Neuronal stem cell (in vitro differentiated cells): Measurements from ENCODE around the gene CACUL1.
"Not testable (repeated sequence)": the region's sequence is repeated elsewhere in the genome, so short reads cannot be mapped to it uniquely, and the experiment has no call there.

Experiments
- DNase-seq: peaks from one replicate; pipeline ENCODE4 v3.0.0-alpha.2; 2013; ENCODE audit warnings: low spot score
- H2AFZ ChIP-seq: one replicate; pipeline ENCODE4 v1.6.1; 2013; ENCODE audit warnings: mild to moderate bottlenecking, low read length, inconsistent platforms
- H2AK5ac ChIP-seq: 2 replicates; pipeline ENCODE4 v1.6.1; 2013; ENCODE audit warnings: low read depth, mild to moderate bottlenecking, inconsistent platforms, low read length, moderate library complexity, mixed read lengths
- H2BK120ac ChIP-seq: 2 replicates; pipeline ENCODE4 v1.6.1; 2013; ENCODE audit warnings: low read depth, mild to moderate bottlenecking, inconsistent platforms, low read length, moderate library complexity, mixed read lengths
- H2BK12ac ChIP-seq: one replicate; pipeline ENCODE4 v1.6.1; 2013; ENCODE audit warnings: low read length, inconsistent platforms
- H2BK15ac ChIP-seq: 2 replicates; pipeline ENCODE4 v1.6.1; 2013; ENCODE audit warnings: mild to moderate bottlenecking, low read length, inconsistent platforms, mixed read lengths
- H2BK5ac ChIP-seq: one replicate; pipeline ENCODE4 v1.6.1; 2013; ENCODE audit warnings: inconsistent platforms, mild to moderate bottlenecking, low read length, moderate library complexity
- H3K14ac ChIP-seq: one replicate; pipeline ENCODE4 v1.6.1; 2013; ENCODE audit warnings: low read length, inconsistent platforms
- H3K18ac ChIP-seq: 2 replicates; pipeline ENCODE4 v1.6.1; 2013; ENCODE audit warnings: low read length, inconsistent platforms
- H3K23ac ChIP-seq: 2 replicates; pipeline ENCODE4 v1.6.1; 2013; ENCODE audit warnings: low read depth, mild to moderate bottlenecking, mixed read lengths, low read length, inconsistent platforms; ENCODE audit not compliant: poor library complexity
- H3K27ac ChIP-seq: replicated peaks from 3 replicates; pipeline ENCODE4 v1.5.1; 2013; ENCODE audit warnings: low read length, inconsistent platforms
- H3K27me3 ChIP-seq, 3 experiments: 2 replicates each; pipeline ENCODE4 v1.6.1; 2013; ENCODE audit warnings: low read length in 3 of 3, mild to moderate bottlenecking in 2 of 3, inconsistent platforms in 1 of 3, low read depth in 1 of 3, mixed read lengths in 1 of 3, moderate library complexity in 1 of 3; ENCODE audit not compliant: control insufficient read depth in 3 of 3, insufficient read depth in 3 of 3
- H3K36me3 ChIP-seq, 2 donors: replicated peaks in 1 of 2; 2 replicates each; pipeline ENCODE4 v1.6.1; 2013; ENCODE audit warnings: low read length in 2 of 2; ENCODE audit not compliant: control insufficient read depth in 2 of 2, insufficient read depth in 2 of 2
- H3K4ac ChIP-seq: 2 replicates; pipeline ENCODE4 v1.6.1; 2013; ENCODE audit warnings: inconsistent platforms, mild to moderate bottlenecking, low read length, moderate library complexity
- H3K4me1 ChIP-seq, 2 donors: 1 replicate in 1 of 2; 2 replicates in 1 of 2; pipeline ENCODE4 v1.6.1; 2013; ENCODE audit warnings: low read length in 2 of 2, low read depth in 1 of 2; ENCODE audit not compliant: control insufficient read depth in 2 of 2, insufficient read depth in 1 of 2
- H3K4me2 ChIP-seq: one replicate; pipeline ENCODE4 v1.6.1; 2013; ENCODE audit warnings: mild to moderate bottlenecking, low read length, inconsistent platforms; ENCODE audit not compliant: insufficient read depth, poor library complexity, severe bottlenecking
- H3K4me3 ChIP-seq, 2 donors: 2 replicates each; pipeline ENCODE4 v1.5.1; 2013; ENCODE audit warnings: low read length in 2 of 2, mild to moderate bottlenecking in 2 of 2, inconsistent platforms in 1 of 2, moderate library complexity in 1 of 2
- H3K79me1 ChIP-seq: one replicate; pipeline ENCODE4 v1.6.1; 2013; ENCODE audit warnings: low read depth, mild to moderate bottlenecking, inconsistent platforms, low read length, moderate library complexity
- H3K9ac ChIP-seq: one replicate; pipeline ENCODE4 v1.6.1; 2013; ENCODE audit warnings: mild to moderate bottlenecking, low read depth, low read length, inconsistent platforms; ENCODE audit not compliant: poor library complexity
- H3K9me3 ChIP-seq, 2 donors: replicated peaks in 1 of 2; 2 replicates each; pipeline versions ENCODE3 to v1.6.1; 2013; ENCODE audit warnings: low read length in 2 of 2, mild to moderate bottlenecking in 2 of 2, inconsistent platforms in 1 of 2, low read depth in 1 of 2, mixed read lengths in 1 of 2, moderate library complexity in 1 of 2; ENCODE audit not compliant: control insufficient read depth in 2 of 2, insufficient read depth in 1 of 2
- H4K8ac ChIP-seq: one replicate; pipeline ENCODE4 v1.6.1; 2013; ENCODE audit warnings: low read depth, mild to moderate bottlenecking, inconsistent platforms, low read length, moderate library complexity
- H4K91ac ChIP-seq: one replicate; pipeline ENCODE4 v1.6.1; 2013; ENCODE audit warnings: low read length, low read depth, mild to moderate bottlenecking, inconsistent platforms; ENCODE audit not compliant: poor library complexity
- WGBS, 2 donors: extraction: QIAGEN DNeasy Blood & Tissue Kit; methylation state at CpG; one replicate each; pipeline ENCODE4 v1.1.7; 2013; ENCODE audit warnings: missing lambda C conversion rate in 2 of 2, mixed read lengths in 1 of 2; ENCODE audit not compliant: insufficient read length in 2 of 2, insufficient replicate concordance in 1 of 2; ENCODE audit errors: extremely low coverage in 2 of 2; 5-methylcytosine and 5-hydroxymethylcytosine counted together

Gene CACUL1

DNA sequence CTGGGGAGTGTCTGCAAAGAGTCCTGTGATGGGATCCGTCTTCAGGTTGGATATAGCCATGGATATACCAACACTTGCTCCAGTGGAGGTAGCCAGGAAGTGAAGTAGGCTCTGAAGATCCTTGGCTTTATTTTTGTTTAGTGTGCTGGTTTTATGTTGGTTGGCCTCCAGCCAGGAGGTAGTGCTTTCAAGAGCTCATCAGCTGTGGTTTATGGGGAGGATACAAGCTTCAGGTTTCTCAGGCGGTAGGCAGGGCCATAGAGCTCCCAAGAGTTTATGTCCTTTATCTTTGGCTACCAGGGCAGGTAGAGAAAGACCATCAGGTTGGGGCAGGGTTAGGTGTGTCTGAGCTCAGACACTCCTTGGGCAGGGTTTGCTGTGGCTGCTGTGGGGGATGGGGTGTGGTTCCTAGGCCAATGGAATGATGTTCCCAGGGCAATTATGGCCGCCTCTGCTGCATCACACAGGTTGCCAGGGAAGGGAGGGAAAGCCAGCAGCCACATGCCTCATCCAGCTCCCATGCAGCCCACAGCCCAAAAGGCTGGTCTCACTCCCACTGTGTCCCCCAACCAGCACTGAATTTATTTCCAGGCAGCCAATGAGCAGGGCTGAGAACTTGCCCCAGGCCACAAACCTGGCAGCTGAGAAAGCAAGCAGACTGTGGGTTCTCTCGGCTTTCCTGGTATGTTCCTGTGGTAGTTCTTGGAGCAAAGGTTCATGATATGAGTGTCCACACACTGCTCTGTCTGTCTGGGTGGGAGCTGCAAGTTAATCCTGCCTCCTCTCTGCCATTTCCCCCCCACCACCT is 92.3 kb downstream of the CACUL1 start:
- Histone ChIP-seq H2AK5ac (no peak overlapping the region), H3K4me1 (no peaks in the 10 kb centered on the region), H3K23ac (no peak overlapping the region), H3K27me3 (no peaks in the 10 kb centered on the region), H2AFZ (no peak overlapping the region), H2BK5ac (no peak overlapping the region), H3K9ac (no peak overlapping the region), H3K18ac (no peak overlapping the region), H3K9me3 (no peaks in the 10 kb centered on the region), H3K4me3 (no peak overlapping the region), H3K4me2 (no peak overlapping the region), H2BK15ac (no peak overlapping the region), H3K4ac (no peak overlapping the region), H3K36me3 (no peaks in the 10 kb centered on the region), H2BK12ac (no peak overlapping the region), H4K8ac (no peak overlapping the region), H4K91ac (no peak overlapping the region), H3K14ac (no peak overlapping the region), H2BK120ac (no peak overlapping the region), H3K79me1 (no peaks in the 10 kb centered on the region), H3K27ac (no peak overlapping the region)
- WGBS, 2 donors = no CpG with 5 or more reads among the region's 4 CpGs
- no peak for DNase-seq

DNA sequence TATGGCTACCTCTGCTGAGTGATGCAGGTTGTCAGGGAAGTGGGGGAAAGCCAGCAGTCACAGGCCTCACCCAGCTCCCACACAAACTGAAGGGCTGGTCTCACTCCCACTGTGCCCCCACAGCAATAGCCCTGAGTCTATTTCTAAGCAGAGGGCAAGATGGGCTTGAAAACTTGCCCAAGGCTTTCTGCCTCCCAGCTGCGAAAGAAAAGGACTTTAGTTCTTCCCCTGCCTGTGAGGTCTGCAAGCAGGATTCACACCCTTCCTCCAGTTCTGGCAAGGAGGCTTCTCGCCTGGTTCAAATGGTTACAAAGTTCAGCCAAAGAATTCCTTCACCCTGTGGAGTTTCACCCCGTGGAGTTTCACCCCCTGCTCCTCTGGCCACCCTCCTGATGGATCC is 96.0 kb downstream of the CACUL1 start:
- no peaks in the 10 kb centered on the region for H3K79me1 ChIP-seq
- no peak overlapping the region for H3K14ac ChIP-seq
- H3K27me3 ChIP-seq = no peaks in the 10 kb centered on the region
- H3K36me3 ChIP-seq = no peaks in the 10 kb centered on the region
- H3K4me2 ChIP-seq = no peak overlapping the region
- no CpG with 5 or more reads among the region's 3 CpGs for WGBS, 2 donors
- H3K4ac ChIP-seq = no peak overlapping the region
- no peak for DNase-seq
- H4K8ac ChIP-seq = no peak overlapping the region
- H4K91ac ChIP-seq = no peak overlapping the region
- H3K4me3 ChIP-seq = no peak overlapping the region
- H3K9me3 ChIP-seq = no peaks in the 10 kb centered on the region
- no peaks in the 10 kb centered on the region for H3K4me1 ChIP-seq
- no peak overlapping the region for H3K18ac ChIP-seq
- no peak overlapping the region for H2BK15ac ChIP-seq
- no peak overlapping the region for H3K27ac ChIP-seq
- H3K23ac ChIP-seq = no peak overlapping the region
- no peak overlapping the region for H2BK5ac ChIP-seq
- H2AFZ ChIP-seq = no peak overlapping the region
- H2BK120ac ChIP-seq = no peak overlapping the region
- no peak overlapping the region for H2BK12ac ChIP-seq
- H3K9ac ChIP-seq = no peak overlapping the region
- no peak overlapping the region for H2AK5ac ChIP-seq

DNA sequence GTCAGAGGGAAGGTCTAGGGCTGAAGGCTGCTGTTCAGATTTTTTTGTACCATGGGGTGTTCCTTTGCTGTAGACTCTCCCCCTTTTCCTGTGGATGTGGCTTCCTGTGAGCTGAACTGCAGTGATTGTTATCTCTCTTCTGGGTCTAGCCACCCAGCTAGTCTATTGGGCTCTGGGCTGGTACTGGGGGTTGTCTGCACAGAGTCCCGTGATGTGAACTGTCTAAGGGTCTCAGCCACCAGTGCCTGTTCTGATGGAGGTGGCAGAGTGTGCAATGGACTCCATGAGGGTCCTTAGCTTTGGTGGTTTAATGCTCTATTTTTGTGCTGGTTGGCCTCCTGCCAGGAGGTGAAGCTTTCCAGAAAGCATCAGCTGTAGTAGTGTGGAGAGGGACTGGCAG is 96.6 kb downstream of the CACUL1 start:
- not testable (repeated sequence) for H2BK15ac ChIP-seq, H3K4me3 ChIP-seq, H3K23ac ChIP-seq, H2AK5ac ChIP-seq, H3K4ac ChIP-seq, H2BK5ac ChIP-seq, H4K8ac ChIP-seq, H3K79me1 ChIP-seq, H3K36me3 ChIP-seq, H3K27ac ChIP-seq, H3K4me1 ChIP-seq, H3K4me2 ChIP-seq, H2AFZ ChIP-seq, H3K14ac ChIP-seq, H3K27me3 ChIP-seq, H3K18ac ChIP-seq, DNase-seq, H2BK12ac ChIP-seq, H3K9ac ChIP-seq, H4K91ac ChIP-seq, H2BK120ac ChIP-seq, H3K9me3 ChIP-seq
- WGBS, 2 donors = no CpG with 5 or more reads among the region's 1 CpG

DNA sequence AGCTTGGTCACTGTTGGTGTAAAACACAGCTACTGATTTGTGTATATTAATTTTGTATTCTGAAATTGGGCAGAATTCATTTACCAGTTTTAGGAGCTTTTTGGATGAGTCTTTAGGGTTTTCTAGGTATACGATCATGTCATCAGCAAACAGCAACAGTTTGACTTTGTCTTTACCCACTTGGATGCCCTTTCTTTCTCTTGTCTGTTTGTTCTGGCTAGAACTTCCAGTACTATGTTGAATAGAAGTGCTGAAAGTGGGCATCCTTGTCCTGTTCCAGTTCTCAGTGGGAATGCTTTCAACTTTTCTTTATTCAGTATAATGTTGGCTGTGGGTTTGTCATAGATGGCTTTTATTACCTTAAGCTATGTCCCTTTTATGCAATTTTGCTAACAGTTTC is 109.5 kb downstream of the CACUL1 start:
- not testable (repeated sequence) for H3K4me2 ChIP-seq, H2BK12ac ChIP-seq, H2BK15ac ChIP-seq, H3K14ac ChIP-seq, H3K9me3 ChIP-seq, H2BK120ac ChIP-seq, H2AFZ ChIP-seq, H3K23ac ChIP-seq, H3K79me1 ChIP-seq, DNase-seq, H4K91ac ChIP-seq, H3K4me3 ChIP-seq, H3K27me3 ChIP-seq, H3K4me1 ChIP-seq, H3K9ac ChIP-seq, H2AK5ac ChIP-seq, H3K18ac ChIP-seq, H4K8ac ChIP-seq, H3K36me3 ChIP-seq, H3K27ac ChIP-seq, H2BK5ac ChIP-seq, H3K4ac ChIP-seq
- WGBS, 2 donors = no CpG with 5 or more reads among the region's 1 CpG
